K562 (cell line): ENCODE measurements around the gene NOD2. TPM values are rescaled to one million over a fixed set of nuclear protein-coding genes. Genes with fewer than 3 reads are reported as not detected.

ENCODE experiments used
- ATAC-seq: fragments of 200-7000 bp; cut with Tn5 transposase; 3 replicates; pipeline ENCODE4 v1.9.1; 2020; ENCODE audit warnings: moderate library complexity
- BruUV-seq: library from RNA; stranded (reverse); fragments of 400-500 nt; replicated peaks from 2 replicates; lab custom pipeline; 2021; lab: Mats Ljungman, UMichigan
- CTCF ChIA-PET: fragments of 300-600 bp; formaldehyde crosslinking; extraction: SDS; loops from one replicate; lab custom pipeline; 2021; ENCODE audit warnings: low intra/inter-chr PET ratio; lab: Yijun Ruan, JAX
- POLR2A ChIA-PET: fragments of 300-600, 350-650 bp; sonication (Branson Sonifier 250); formaldehyde crosslinking; extraction: SDS; loops from one replicate; lab custom pipeline; 2021; ENCODE audit warnings: antibody characterized with exemption, inconsistent platforms; lab: Yijun Ruan, JAX
- DNase-seq, 4 experiments: peaks; one replicate each; pipeline versions ENCODE4 v3.0.0 to v3.0.0-alpha.2; 2011 to 2018; ENCODE audit warnings: low spot score in 3 of 4, mixed read lengths in 3 of 4; ENCODE audit errors: extremely low read depth in 1 of 4
- FAIRE-seq: peaks from 2 replicates; lab custom pipeline; 2011; peaks lifted over from hg19 to GRCh38; lab: Jason Lieb, UNC
- H2AFZ ChIP-seq: 2 replicates; pipeline ENCODE4 v1.6.0; 2011; ENCODE audit warnings: low read depth, low read length, control low read depth, inconsistent platforms
- H3K27ac ChIP-seq: fragments of 200-600 bp; 3 replicates; pipeline ENCODE4 v1.8.0; 2011; ENCODE audit warnings: low read depth, mild to moderate bottlenecking, control low read depth, inconsistent platforms, low read length, moderate library complexity, mixed read lengths; ENCODE audit errors: extremely low read depth
- H3K27me3 ChIP-seq, 2 experiments: fragments of 300-600 bp in 1 of 2; 2 replicates in 1 of 2; 3 replicates in 1 of 2; pipeline versions ENCODE4 v1.6.0 to v1.8.0; 2011; ENCODE audit warnings: inconsistent platforms in 2 of 2, low read length in 2 of 2, mild to moderate bottlenecking in 1 of 2, mixed read lengths in 1 of 2, moderate library complexity in 1 of 2; ENCODE audit not compliant: control insufficient read depth in 2 of 2, insufficient read depth in 2 of 2
- H3K36me3 ChIP-seq: fragments of 300-600 bp; 3 replicates; pipeline ENCODE4 v1.8.0; 2011; ENCODE audit warnings: mild to moderate bottlenecking, low read length, inconsistent platforms; ENCODE audit not compliant: control insufficient read depth, insufficient read depth
- H3K4me1 ChIP-seq, 2 experiments: fragments of 200-600 bp in 1 of 2; replicated peaks in 1 of 2; 2 replicates in 1 of 2; 3 replicates in 1 of 2; pipeline versions ENCODE4 v1.5.1 to v1.8.0; 2011; ENCODE audit warnings: inconsistent platforms in 2 of 2, low read length in 2 of 2, mild to moderate bottlenecking in 1 of 2, mixed read lengths in 1 of 2, moderate library complexity in 1 of 2; ENCODE audit not compliant: control insufficient read depth in 2 of 2, insufficient read depth in 2 of 2
- H3K4me2 ChIP-seq: 2 replicates; pipeline ENCODE4 v1.6.1; 2011; ENCODE audit warnings: low read length, control low read depth, inconsistent platforms, mixed read lengths; ENCODE audit not compliant: insufficient read depth
- H3K4me3 ChIP-seq: fragments of 200-600 bp; sonication (generic), shearing (Covaris generic); 2 replicates; pipeline ENCODE4 v1.5.1; 2016; ENCODE audit warnings: control low read depth, inconsistent platforms
- H3K79me2 ChIP-seq: fragments of 200-600 bp; 3 replicates; pipeline ENCODE4 v1.8.0; 2011; ENCODE audit warnings: low read length, inconsistent platforms; ENCODE audit not compliant: control insufficient read depth, insufficient read depth
- H3K9ac ChIP-seq, 2 experiments: 2 replicates each; pipeline versions ENCODE4 v1.6.0 to v1.6.1; 2011; ENCODE audit warnings: low read depth in 2 of 2, low read length in 2 of 2, control low read depth in 1 of 2, inconsistent platforms in 1 of 2, mild to moderate bottlenecking in 1 of 2, mixed read lengths in 1 of 2; ENCODE audit not compliant: insufficient read depth in 1 of 2
- H3K9me1 ChIP-seq: one replicate; pipeline ENCODE4 v1.6.0; 2011; ENCODE audit warnings: inconsistent platforms, mild to moderate bottlenecking, low read length, moderate library complexity; ENCODE audit not compliant: control insufficient read depth, insufficient read depth
- H3K9me3 ChIP-seq: replicated peaks from 2 replicates; pipeline ENCODE4 v1.5.1; 2011; ENCODE audit warnings: low read depth, low read length, inconsistent platforms; ENCODE audit not compliant: control insufficient read depth, insufficient read depth
- H4K20me1 ChIP-seq: replicated peaks from 2 replicates; pipeline ENCODE4 v1.6.1; 2011; ENCODE audit warnings: low read length, inconsistent platforms, mixed read lengths; ENCODE audit not compliant: control insufficient read depth, insufficient read depth
- ADNP ChIP-seq: fragments of 200-800 bp; sonication (Bioruptor generic); IDR thresholded peaks from 2 replicates; pipeline ENCODE4 v1.6.1; 2016; ENCODE audit warnings: missing genetic modification characterization, missing compliant biosample characterization
- CUX1 ChIP-seq: fragments of 200-800 bp; sonication (Bioruptor generic); IDR thresholded peaks from 2 replicates; pipeline ENCODE4 v1.6.1; 2016; ENCODE audit warnings: missing genetic modification characterization, missing compliant biosample characterization
- MCM7 ChIP-seq, 2 experiments: fragments of 450-650 bp; IDR thresholded peaks; 2 replicates each; pipeline ENCODE4 v1.6.1; 2016 to 2018
- RCOR1 ChIP-seq, 2 experiments: IDR thresholded peaks; 2 replicates each; pipeline ENCODE4 v1.6.1; 2012; ENCODE audit warnings: low read depth in 2 of 2, low read length in 2 of 2, borderline replicate concordance in 1 of 2, improper control_type of control experiment in 1 of 2
- ZNF197 ChIP-seq: fragments of 200-800 bp; sonication (Bioruptor generic); IDR thresholded peaks from 2 replicates; pipeline ENCODE4 v1.6.1; 2016; ENCODE audit warnings: low read depth, missing genetic modification characterization, missing compliant biosample characterization
- WGBS: fragments of 100-300 bp; shearing (Covaris generic); methylation state at CpG from one replicate; pipeline ENCODE4 v1.1.6; 2016; ENCODE audit warnings: low coverage, mixed read lengths; ENCODE audit not compliant: insufficient coverage; ENCODE audit errors: missing lambda C conversion rate; 5-methylcytosine and 5-hydroxymethylcytosine counted together
- in situ Hi-C: fragments of 300-500 bp; cut with MboI; formaldehyde crosslinking; loops from 4 replicates; pipeline ENCODE4 v1.15.0; 2018; ENCODE audit warnings: inconsistent platforms, mixed read lengths
- intact Hi-C: fragments of 100-400 bp; cut with micrococcal nuclease; formaldehyde crosslinking; loops from 2 replicates; pipeline ENCODE4 v1.14.2; 2022
- polyA plus RNA-seq, 8 experiments: library from polyadenylated mRNA; depleted of rRNA in 4 of 8; stranded (reverse) in 5 of 8; unstranded in 3 of 8; fragments of >200 nt; fragmentation: Nextera tagmentation in 2 of 8; fragmentation: Illumina TruSeq in 1 of 8; extraction: Ambion mirVana in 2 of 8; extraction: Trizol in 1 of 8; gene quantifications; 2 replicates each; pipeline versions ENCODE4 v1.2.1 to v1.2.3, GENCODE V29; 2011 to 2014; ENCODE audit warnings: inconsistent platforms in 1 of 8, missing spikeins in 1 of 8
- total RNA-seq, 7 experiments: library from RNA; depleted of rRNA in 6 of 7; stranded (reverse); fragments of >200 nt in 6 of 7; fragmentation: Illumina TruSeq in 2 of 7; extraction: Trizol in 2 of 7; gene quantifications; 2 replicates each; pipeline versions ENCODE4 v1.2.1 to v1.2.3, GENCODE V29; 2011 to 2021; ENCODE audit warnings: low replicate concordance in 1 of 7
- TF ChIP-seq, protein P1 (sequence below): fragments of 250-450 bp; sonication (Bioruptor Pico); IDR thresholded peaks from 2 replicates; pipeline ENCODE4 v1.5.0; 2021; ENCODE audit warnings: mild to moderate bottlenecking, borderline replicate concordance

NOD2 gene
- total and polyA plus RNA-seq, 9 of the 15 experiments (the other 6 are each of a cell fraction or from before 2014, with no cell fraction given): 0.04 TPM; not detected in 8

GRCh38 chr16:50776037-50776436 is 82.6 kb downstream of the NOD2 start:
- Histone ChIP-seq H3K36me3 (no peaks in the 10 kb centered on the region), H3K9ac (no peak overlapping the region), H3K4me3 (no peak overlapping the region), H2AFZ (no peak overlapping the region), H3K9me3 (no peaks in the 10 kb centered on the region), H3K4me1 (no peaks in the 10 kb centered on the region), H3K27me3 (no peaks in the 10 kb centered on the region), H3K9me1 (no peaks in the 10 kb centered on the region), H3K4me2 (no peak overlapping the region), H4K20me1 (no peaks in the 10 kb centered on the region), H3K79me2 (no peaks in the 10 kb centered on the region), H3K27ac (no peak overlapping the region)
- no peak for TF ChIP-seq ADNP
- TF ChIP-seq ZNF197 (CRISPR knock-in tag): no peak
- no peak for TF ChIP-seq RCOR1 (IDR thresholded peaks at IDR 0.05; ENCODE audit: borderline replicate concordance in 1 of 2, low read depth in 2 of 2, low read length in 2 of 2)
- TF ChIP-seq, protein P1, sequence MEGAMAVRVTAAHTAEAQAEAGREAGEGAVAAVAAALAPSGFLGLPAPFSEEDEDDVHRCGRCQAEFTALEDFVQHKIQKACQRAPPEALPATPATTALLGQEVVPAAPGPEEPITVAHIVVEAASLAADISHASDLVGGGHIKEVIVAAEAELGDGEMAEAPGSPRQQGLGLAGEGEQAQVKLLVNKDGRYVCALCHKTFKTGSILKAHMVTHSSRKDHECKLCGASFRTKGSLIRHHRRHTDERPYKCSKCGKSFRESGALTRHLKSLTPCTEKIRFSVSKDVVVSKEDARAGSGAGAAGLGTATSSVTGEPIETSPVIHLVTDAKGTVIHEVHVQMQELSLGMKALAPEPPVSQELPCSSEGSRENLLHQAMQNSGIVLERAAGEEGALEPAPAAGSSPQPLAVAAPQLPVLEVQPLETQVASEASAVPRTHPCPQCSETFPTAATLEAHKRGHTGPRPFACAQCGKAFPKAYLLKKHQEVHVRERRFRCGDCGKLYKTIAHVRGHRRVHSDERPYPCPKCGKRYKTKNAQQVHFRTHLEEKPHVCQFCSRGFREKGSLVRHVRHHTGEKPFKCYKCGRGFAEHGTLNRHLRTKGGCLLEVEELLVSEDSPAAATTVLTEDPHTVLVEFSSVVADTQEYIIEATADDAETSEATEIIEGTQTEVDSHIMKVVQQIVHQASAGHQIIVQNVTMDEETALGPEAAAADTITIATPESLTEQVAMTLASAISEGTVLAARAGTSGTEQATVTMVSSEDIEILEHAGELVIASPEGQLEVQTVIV: no peak
- TF ChIP-seq CUX1 (CRISPR knock-in tag): no peak
- no peak for TF ChIP-seq MCM7 (IDR thresholded peaks at IDR 0.05)
- in situ Hi-C loops (no loop called here), intact Hi-C loops (no loop called here)
- no peak for DNase-seq
- BruUV-seq: no TSS peak
- ChIA-PET POLR2A (no interaction called here), CTCF (no interaction called here)
- FAIRE-seq: no peak
- 35% methylated on average over 1 of the region's 1 CpG for WGBS
- ATAC-seq: no peak
